ENCODE results near the gene SEZ6L2. TPM values are rescaled to one million over a fixed set of nuclear protein-coding genes. Genes with fewer than 3 reads are reported as not detected.
A peak's percentile ranks its signal among the peaks of the same experiment; 100 is the strongest.

The SEZ6L2 gene
- total and polyA plus RNA-seq, 9 of the 15 experiments (the other 6 are each of a cell fraction or from before 2014, with no cell fraction given): 0.10 to 2.1 (median 0.72) TPM

- TF ChIP-seq TEAD4 (IDR thresholded peaks at IDR 0.05; ENCODE audit: low read length) (no peak), TEAD4 (CRISPR knock-in tag; IDR thresholded peaks at IDR 0.05; ENCODE audit: borderline replicate concordance) (peak; percentile 52; the same call in 1 of the 2 replicates), RB1 (IDR thresholded peaks at IDR 0.05; ENCODE audit: low read depth) (peak; percentile 87; the same call in 1 of the 2 replicates), TAF15 (IDR thresholded peaks at IDR 0.05; ENCODE audit: low read depth, low read length) (no peak), ZNF444 (CRISPR knock-in tag; IDR thresholded peaks at IDR 0.05) (no peak), EGR1 (conservative IDR thresholded peaks at IDR 0.05) (peak; percentile 83), GTF2F1 (IDR thresholded peaks at IDR 0.05; ENCODE audit: low read depth, low read length) (no peak), SMARCB1 (IDR thresholded peaks at IDR 0.05; ENCODE audit: insufficient read length, low read depth) (no peak), ETS1 (conservative IDR thresholded peaks at IDR 0.05; ENCODE audit: control insufficient read depth, low read depth, low read length) (peak; percentile 59; the same call in 1 of the 2 replicates), ZNF133 (CRISPR knock-in tag; IDR thresholded peaks at IDR 0.05) (no peak), SRSF1 (IDR thresholded peaks at IDR 0.05; ENCODE audit: low read depth, low read length) (no peak), ZNF77 (CRISPR knock-in tag; IDR thresholded peaks at IDR 0.05) (no peak), BRD4 (IDR thresholded peaks at IDR 0.05) (no peak), ZNF253 (CRISPR knock-in tag; conservative IDR thresholded peaks at IDR 0.05) (no peak), CTCFL (IDR thresholded peaks at IDR 0.05; ENCODE audit: borderline replicate concordance, insufficient read depth, low read depth, low read length, poor library complexity, severe bottlenecking) (no peak), MEF2D (tag; conservative IDR thresholded peaks at IDR 0.05; ENCODE audit: low read depth) (no peak), BHLHE40 (IDR thresholded peaks at IDR 0.05; ENCODE audit: low read length) (no peak), ZNF507 (tag; conservative IDR thresholded peaks at IDR 0.05) (no peak), RFX7 (CRISPR knock-in tag; IDR thresholded peaks at IDR 0.05) (no peak), ZKSCAN1 (IDR thresholded peaks at IDR 0.05; ENCODE audit: low read depth, low read length) (no peak)
- TF ChIP-seq, protein P1, sequence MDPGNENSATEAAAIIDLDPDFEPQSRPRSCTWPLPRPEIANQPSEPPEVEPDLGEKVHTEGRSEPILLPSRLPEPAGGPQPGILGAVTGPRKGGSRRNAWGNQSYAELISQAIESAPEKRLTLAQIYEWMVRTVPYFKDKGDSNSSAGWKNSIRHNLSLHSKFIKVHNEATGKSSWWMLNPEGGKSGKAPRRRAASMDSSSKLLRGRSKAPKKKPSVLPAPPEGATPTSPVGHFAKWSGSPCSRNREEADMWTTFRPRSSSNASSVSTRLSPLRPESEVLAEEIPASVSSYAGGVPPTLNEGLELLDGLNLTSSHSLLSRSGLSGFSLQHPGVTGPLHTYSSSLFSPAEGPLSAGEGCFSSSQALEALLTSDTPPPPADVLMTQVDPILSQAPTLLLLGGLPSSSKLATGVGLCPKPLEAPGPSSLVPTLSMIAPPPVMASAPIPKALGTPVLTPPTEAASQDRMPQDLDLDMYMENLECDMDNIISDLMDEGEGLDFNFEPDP (CRISPR knock-in tag; IDR thresholded peaks at IDR 0.05): no peak
- TF ChIP-seq, protein P2, sequence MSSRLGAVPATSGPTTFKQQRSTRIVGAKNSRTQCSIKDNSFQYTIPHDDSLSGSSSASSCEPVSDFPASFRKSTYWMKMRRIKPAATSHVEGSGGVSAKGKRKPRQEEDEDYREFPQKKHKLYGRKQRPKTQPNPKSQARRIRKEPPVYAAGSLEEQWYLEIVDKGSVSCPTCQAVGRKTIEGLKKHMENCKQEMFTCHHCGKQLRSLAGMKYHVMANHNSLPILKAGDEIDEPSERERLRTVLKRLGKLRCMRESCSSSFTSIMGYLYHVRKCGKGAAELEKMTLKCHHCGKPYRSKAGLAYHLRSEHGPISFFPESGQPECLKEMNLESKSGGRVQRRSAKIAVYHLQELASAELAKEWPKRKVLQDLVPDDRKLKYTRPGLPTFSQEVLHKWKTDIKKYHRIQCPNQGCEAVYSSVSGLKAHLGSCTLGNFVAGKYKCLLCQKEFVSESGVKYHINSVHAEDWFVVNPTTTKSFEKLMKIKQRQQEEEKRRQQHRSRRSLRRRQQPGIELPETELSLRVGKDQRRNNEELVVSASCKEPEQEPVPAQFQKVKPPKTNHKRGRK (tag; IDR thresholded peaks at IDR 0.05): peak; percentile 66
- TF ChIP-seq, protein P3, sequence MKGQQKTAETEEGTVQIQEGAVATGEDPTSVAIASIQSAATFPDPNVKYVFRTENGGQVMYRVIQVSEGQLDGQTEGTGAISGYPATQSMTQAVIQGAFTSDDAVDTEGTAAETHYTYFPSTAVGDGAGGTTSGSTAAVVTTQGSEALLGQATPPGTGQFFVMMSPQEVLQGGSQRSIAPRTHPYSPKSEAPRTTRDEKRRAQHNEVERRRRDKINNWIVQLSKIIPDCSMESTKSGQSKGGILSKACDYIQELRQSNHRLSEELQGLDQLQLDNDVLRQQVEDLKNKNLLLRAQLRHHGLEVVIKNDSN (CRISPR knock-in tag; IDR thresholded peaks at IDR 0.05): peak; percentile 30; the same call in 1 of the 2 replicates
Observed at GRCh38 chr16:29900102-29900887, 945 bp upstream of the SEZ6L2 start, which contains the start of gene ASPHD1 (continued).

All from K562 (cell line).